HUES6 (cell line): ENCODE results near the gene FBXO28.

Experiments used
- H3K27ac ChIP-seq: 2 replicates; pipeline ENCODE4 v1.7.0; 2013; ENCODE audit warnings: low read depth, mild to moderate bottlenecking, low read length, inconsistent platforms
- H3K27me3 ChIP-seq: 2 replicates; pipeline ENCODE4 v1.6.1; 2013; ENCODE audit warnings: low read length; ENCODE audit not compliant: control insufficient read depth, insufficient read depth
- H3K36me3 ChIP-seq: 2 replicates; pipeline ENCODE4 v1.6.1; 2013; ENCODE audit warnings: low read length; ENCODE audit not compliant: control insufficient read depth, insufficient read depth
- H3K4me1 ChIP-seq: 2 replicates; pipeline ENCODE4 v1.6.1; 2013; ENCODE audit warnings: low read length; ENCODE audit not compliant: control insufficient read depth, insufficient read depth
- H3K4me3 ChIP-seq: 2 replicates; pipeline ENCODE4 v1.5.1; 2013; ENCODE audit warnings: low read depth, low read length
- H3K9ac ChIP-seq: one replicate; pipeline ENCODE4 v1.6.1; 2013; ENCODE audit warnings: mild to moderate bottlenecking, low read length
- H3K9me3 ChIP-seq: 2 replicates; pipeline ENCODE4 v1.6.1; 2013; ENCODE audit warnings: low read depth, low read length; ENCODE audit not compliant: control insufficient read depth, insufficient read depth

The FBXO28 gene

GRCh38 chr1:224118688-224119087 lies 4.8 kb downstream of the FBXO28 start:
- Histone ChIP-seq H3K36me3 (peaks cover 20% of the 10 kb centered on the region), H3K9ac (no peak overlapping the region), H3K27me3 (no peaks in the 10 kb centered on the region), H3K4me1 (peaks cover 5% of the 10 kb centered on the region; the same call in 1 of the 2 replicates), H3K4me3 (no peak overlapping the region), H3K27ac (no peak overlapping the region), H3K9me3 (no peaks in the 10 kb centered on the region)

GRCh38 chr1:224123136-224123535 lies 9.2 kb downstream of the FBXO28 start:
- no peak overlapping the region for H3K27ac ChIP-seq
- no peaks in the 10 kb centered on the region for H3K27me3 ChIP-seq
- H3K4me1 ChIP-seq = no peaks in the 10 kb centered on the region
- no peak overlapping the region for H3K4me3 ChIP-seq
- H3K9me3 ChIP-seq = no peaks in the 10 kb centered on the region
- peaks cover 23% of the 10 kb centered on the region for H3K36me3 ChIP-seq
- no peak overlapping the region for H3K9ac ChIP-seq

GRCh38 chr1:224124220-224124619 lies 10.3 kb downstream of the FBXO28 start:
- Histone ChIP-seq H3K36me3 (peaks cover 23% of the 10 kb centered on the region), H3K27ac (no peak overlapping the region), H3K9me3 (no peaks in the 10 kb centered on the region), H3K4me1 (no peaks in the 10 kb centered on the region), H3K9ac (no peak overlapping the region), H3K4me3 (no peak overlapping the region), H3K27me3 (no peaks in the 10 kb centered on the region)

- H3K4me1 ChIP-seq = no peaks in the 10 kb centered on the region
Observed at GRCh38 chr1:224127925-224128819, 14.3 kb downstream of the FBXO28 start.

DNA sequence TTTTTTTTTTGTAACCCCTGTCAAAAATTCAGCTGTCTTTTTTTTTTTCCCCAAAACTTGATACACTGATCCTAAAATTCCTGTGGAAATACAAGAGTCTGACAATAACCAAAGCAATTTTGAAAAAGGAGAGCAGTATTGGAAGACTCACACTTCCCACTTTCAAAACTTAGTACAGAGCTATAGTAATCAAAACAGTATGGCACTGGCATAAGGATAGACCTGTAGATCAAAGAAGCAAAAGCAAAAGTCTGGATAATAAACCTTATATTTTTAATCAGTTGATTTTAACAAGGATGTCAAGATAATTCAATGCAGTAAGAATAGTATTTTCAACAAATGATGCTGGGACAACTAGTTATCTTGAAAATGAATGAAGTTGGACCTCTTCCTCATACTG lies 17.3 kb downstream of the FBXO28 start:
- Histone ChIP-seq H3K9ac (no peak overlapping the region), H3K36me3 (peaks cover 70% of the 10 kb centered on the region), H3K4me3 (no peak overlapping the region), H3K9me3 (no peaks in the 10 kb centered on the region), H3K4me1 (no peaks in the 10 kb centered on the region), H3K27me3 (no peaks in the 10 kb centered on the region), H3K27ac (no peak overlapping the region)

More at GRCh38 chr1:224127925-224128819, 14.3 kb downstream of the FBXO28 start:
- Histone ChIP-seq H3K36me3 (peaks cover 43% of the 10 kb centered on the region), H3K27ac (no peak overlapping the region), H3K4me3 (no peak overlapping the region), H3K9ac (no peak overlapping the region), H3K9me3 (no peaks in the 10 kb centered on the region), H3K27me3 (no peaks in the 10 kb centered on the region)

GRCh38 chr1:224132901-224133300 lies 19.0 kb downstream of the FBXO28 start:
- Histone ChIP-seq H3K27ac (no peak overlapping the region), H3K9ac (no peak overlapping the region), H3K4me1 (no peaks in the 10 kb centered on the region), H3K27me3 (no peaks in the 10 kb centered on the region), H3K9me3 (no peaks in the 10 kb centered on the region), H3K36me3 (peaks cover 74% of the 10 kb centered on the region), H3K4me3 (no peak overlapping the region)

- H3K4me1 ChIP-seq = no peaks in the 10 kb centered on the region
- H3K4me3 ChIP-seq = no peak overlapping the region
- H3K9ac ChIP-seq = no peak overlapping the region
- H3K27me3 ChIP-seq = no peaks in the 10 kb centered on the region
- no peak overlapping the region for H3K27ac ChIP-seq
- peaks cover 81% of the 10 kb centered on the region for H3K36me3 ChIP-seq
- no peaks in the 10 kb centered on the region for H3K9me3 ChIP-seq
Observed at GRCh38 chr1:224133741-224134299, 19.9 kb downstream of the FBXO28 start.

- H3K9ac ChIP-seq = no peak overlapping the region
- H3K27ac ChIP-seq = no peak overlapping the region
- no peak overlapping the region for H3K4me3 ChIP-seq
- H3K9me3 ChIP-seq = no peaks in the 10 kb centered on the region
- peaks cover 73% of the 10 kb centered on the region for H3K36me3 ChIP-seq
- H3K4me1 ChIP-seq = no peaks in the 10 kb centered on the region
- H3K27me3 ChIP-seq = no peaks in the 10 kb centered on the region
Observed at GRCh38 chr1:224137518-224137917, 23.6 kb downstream of the FBXO28 start.

- no peaks in the 10 kb centered on the region for H3K27me3 ChIP-seq
- no peaks in the 10 kb centered on the region for H3K4me1 ChIP-seq
- H3K4me3 ChIP-seq = no peak overlapping the region
- peaks cover 67% of the 10 kb centered on the region for H3K36me3 ChIP-seq
- H3K27ac ChIP-seq = no peak overlapping the region
- H3K9ac ChIP-seq = no peak overlapping the region
- no peaks in the 10 kb centered on the region for H3K9me3 ChIP-seq
Observed at GRCh38 chr1:224138198-224138597, 24.3 kb downstream of the FBXO28 start.

- peaks cover 46% of the 10 kb centered on the region for H3K36me3 ChIP-seq
- no peak overlapping the region for H3K27ac ChIP-seq
- H3K4me1 ChIP-seq = no peaks in the 10 kb centered on the region
- no peak overlapping the region for H3K4me3 ChIP-seq
- no peak overlapping the region for H3K9ac ChIP-seq
- H3K9me3 ChIP-seq = no peaks in the 10 kb centered on the region
- H3K27me3 ChIP-seq = no peaks in the 10 kb centered on the region
Observed at GRCh38 chr1:224141693-224142092, 27.8 kb downstream of the FBXO28 start.

GRCh38 chr1:224149709-224150108 lies 35.8 kb downstream of the FBXO28 start:
- Histone ChIP-seq H3K27me3 (no peaks in the 10 kb centered on the region), H3K36me3 (peaks cover 20% of the 10 kb centered on the region), H3K9ac (no peak overlapping the region), H3K4me1 (no peaks in the 10 kb centered on the region), H3K9me3 (no peaks in the 10 kb centered on the region), H3K27ac (no peak overlapping the region), H3K4me3 (no peak overlapping the region)
